ENCODE results near the gene GUCD1.

GRCh38 chr22:24503843-24504338 is 51.0 kb downstream of the GUCD1 start:
- TF ChIP-seq CTCF (IDR thresholded peaks at IDR 0.05; ENCODE audit: insufficient read depth, low read depth, low read length) (no peak), EZH2 (IDR thresholded peaks at IDR 0.05; ENCODE audit: insufficient read depth, low read length) (no peak)

Measured in astrocyte (in vitro differentiated cells and primary cell).